Measurements from ENCODE around the gene SRSF12.

DNA sequence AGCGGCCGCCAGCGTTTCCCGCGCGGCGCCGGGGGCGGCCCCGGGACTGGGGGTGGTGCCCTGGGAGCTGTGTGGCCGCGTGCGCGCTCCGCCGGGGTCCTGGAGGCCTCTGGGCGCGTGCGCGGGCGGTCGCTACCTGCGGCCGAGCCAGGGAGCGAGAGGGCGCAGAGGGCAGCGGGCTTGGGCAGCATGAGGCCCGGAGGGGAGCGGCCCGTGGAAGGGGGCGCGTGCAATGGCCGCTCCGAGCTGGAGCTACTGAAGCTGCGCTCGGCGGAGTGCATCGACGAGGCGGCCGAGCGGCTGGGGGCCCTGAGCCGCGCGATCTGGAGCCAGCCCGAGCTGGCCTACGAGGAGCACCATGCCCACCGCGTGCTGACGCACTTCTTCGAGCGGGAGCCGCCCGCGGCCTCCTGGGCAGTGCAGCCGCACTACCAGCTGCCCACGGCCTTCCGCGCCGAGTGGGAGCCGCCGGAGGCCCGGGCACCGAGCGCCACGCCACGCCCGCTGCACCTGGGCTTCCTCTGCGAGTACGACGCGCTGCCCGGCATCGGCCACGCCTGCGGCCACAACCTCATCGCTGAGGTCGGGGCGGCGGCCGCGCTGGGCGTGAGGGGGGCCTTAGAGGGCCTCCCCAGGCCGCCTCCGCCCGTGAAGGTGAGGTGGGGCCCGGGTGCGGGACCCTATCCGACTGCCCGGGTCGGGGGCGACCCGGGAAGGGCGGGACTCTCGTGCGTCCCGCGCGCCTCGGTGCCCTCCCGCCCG, 28.3 kb upstream of the SRSF12 start, which contains the start of gene PM20D2:
- TF ChIP-seq POLR2AphosphoS5 (IDR thresholded peaks at IDR 0.05) = no peak
- TF ChIP-seq, protein P1, sequence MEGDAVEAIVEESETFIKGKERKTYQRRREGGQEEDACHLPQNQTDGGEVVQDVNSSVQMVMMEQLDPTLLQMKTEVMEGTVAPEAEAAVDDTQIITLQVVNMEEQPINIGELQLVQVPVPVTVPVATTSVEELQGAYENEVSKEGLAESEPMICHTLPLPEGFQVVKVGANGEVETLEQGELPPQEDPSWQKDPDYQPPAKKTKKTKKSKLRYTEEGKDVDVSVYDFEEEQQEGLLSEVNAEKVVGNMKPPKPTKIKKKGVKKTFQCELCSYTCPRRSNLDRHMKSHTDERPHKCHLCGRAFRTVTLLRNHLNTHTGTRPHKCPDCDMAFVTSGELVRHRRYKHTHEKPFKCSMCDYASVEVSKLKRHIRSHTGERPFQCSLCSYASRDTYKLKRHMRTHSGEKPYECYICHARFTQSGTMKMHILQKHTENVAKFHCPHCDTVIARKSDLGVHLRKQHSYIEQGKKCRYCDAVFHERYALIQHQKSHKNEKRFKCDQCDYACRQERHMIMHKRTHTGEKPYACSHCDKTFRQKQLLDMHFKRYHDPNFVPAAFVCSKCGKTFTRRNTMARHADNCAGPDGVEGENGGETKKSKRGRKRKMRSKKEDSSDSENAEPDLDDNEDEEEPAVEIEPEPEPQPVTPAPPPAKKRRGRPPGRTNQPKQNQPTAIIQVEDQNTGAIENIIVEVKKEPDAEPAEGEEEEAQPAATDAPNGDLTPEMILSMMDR (IDR thresholded peaks at IDR 0.05) = no peak
- peak in 3 of 4 donors; percentile 3 to 66 (median 41) for TF ChIP-seq POLR2A (IDR thresholded peaks at IDR 0.05)

All from upper lobe of left lung (tissue), 4 donors.